ENCODE data around the gene PVALB. TPM values are rescaled to one million over a fixed set of nuclear protein-coding genes. Genes with fewer than 3 reads are reported as not detected.

Gene PVALB
- total and polyA plus RNA-seq, 3 donors from 2014 or later: 2.3 to 3.0 TPM; not detected in 1

- Histone ChIP-seq H3K36me3 (ENCODE audit: low read depth, missing control alignments) (no peaks in the 10 kb centered on the region), H3K4me3 (no peak overlapping the region), H3K4me1 (no peaks in the 10 kb centered on the region), H3K27ac (no peak overlapping the region), H3K27me3 (no peaks in the 10 kb centered on the region), H3K9me3 (no peaks in the 10 kb centered on the region)
- intact Hi-C loops (cut with DNase I; ENCODE audit: low total_unique reads): no loop called here
- TF ChIP-seq POLR2A (IDR thresholded peaks at IDR 0.05) (no peak), CTCF (IDR thresholded peaks at IDR 0.05) (no peak)
- 92 to 94% methylated on average over 7 of the region's 7 CpGs for WGBS, 2 donors
- DNase-seq: no peak
These were observed 21.2 kb downstream of the PVALB start for GRCh38 chr22:36795633-36796032.

GRCh38 chr22:36790648-36791047 is 26.2 kb downstream of the PVALB start:
- DNase-seq: no peak
- intact Hi-C loops (cut with DNase I; ENCODE audit: low total_unique reads): no loop called here
- no peaks in the 10 kb centered on the region for H3K27me3 ChIP-seq
- H3K4me3 ChIP-seq: no peak overlapping the region
- H3K27ac ChIP-seq: no peak overlapping the region
- no peaks in the 10 kb centered on the region for H3K9me3 ChIP-seq
- 52 to 68% methylated on average over 5 to 7 of the region's 7 CpGs for WGBS, 2 donors
- TF ChIP-seq CTCF (IDR thresholded peaks at IDR 0.05): no peak
- TF ChIP-seq POLR2A (IDR thresholded peaks at IDR 0.05): no peak
- H3K4me1 ChIP-seq: no peaks in the 10 kb centered on the region
- H3K36me3 ChIP-seq (ENCODE audit: low read depth, missing control alignments): no peaks in the 10 kb centered on the region

- Histone ChIP-seq H3K9me3 (no peaks in the 10 kb centered on the region), H3K36me3 (ENCODE audit: low read depth, missing control alignments) (no peaks in the 10 kb centered on the region), H3K27me3 (no peaks in the 10 kb centered on the region), H3K4me3 (no peak overlapping the region), H3K4me1 (no peaks in the 10 kb centered on the region), H3K27ac (no peak overlapping the region)
- 74% methylated on average over 17 of the region's 17 CpGs for WGBS, 2 donors
- intact Hi-C loops (cut with DNase I; ENCODE audit: low total_unique reads): no loop called here
- TF ChIP-seq POLR2A (IDR thresholded peaks at IDR 0.05) (no peak), CTCF (IDR thresholded peaks at IDR 0.05) (no peak)
- no peak for DNase-seq
These were observed 29.4 kb downstream of the PVALB start for GRCh38 chr22:36787204-36787988.

GRCh38 chr22:36783743-36784142 is 33.1 kb downstream of the PVALB start:
- Histone ChIP-seq H3K4me1 (no peaks in the 10 kb centered on the region), H3K27me3 (no peaks in the 10 kb centered on the region), H3K27ac (no peak overlapping the region), H3K9me3 (no peaks in the 10 kb centered on the region), H3K4me3 (no peak overlapping the region), H3K36me3 (ENCODE audit: low read depth, missing control alignments) (no peaks in the 10 kb centered on the region)
- no peak for DNase-seq
- intact Hi-C loops (cut with DNase I; ENCODE audit: low total_unique reads): no loop called here
- TF ChIP-seq CTCF (IDR thresholded peaks at IDR 0.05): no peak
- TF ChIP-seq POLR2A (IDR thresholded peaks at IDR 0.05): no peak
- WGBS, 2 donors: 79 to 90% methylated on average over 2 of the region's 2 CpGs

Measured in testis (tissue), 3 donors.